ENCODE results near the gene RS1. TPM values are rescaled to one million over a fixed set of nuclear protein-coding genes. Genes with fewer than 3 reads are reported as not detected.

RS1 gene
- total and polyA plus RNA-seq, 9 of the 15 experiments (the other 6 are each of a cell fraction or from before 2014, with no cell fraction given), result not detected

GRCh38 chrX:18620349-18620748 is 51.6 kb downstream of the RS1 start:
- H3K4me2 ChIP-seq (ENCODE audit: insufficient read depth, low read length), result no peak overlapping the region
- no peak overlapping the region for H3K9ac ChIP-seq (ENCODE audit: insufficient read depth in 1 of 2, low read depth in 2 of 2, low read length in 2 of 2)
- POLR2A ChIA-PET, result interaction anchor here (0.6 kb wide), 1 partner anchor 139 kb away, joined by 3 read pairs; no protein-coding TSS in a partner anchor
- H3K27me3 ChIP-seq (ENCODE audit: control insufficient read depth in 2 of 2, insufficient read depth in 2 of 2, low read length in 2 of 2), result no peaks in the 10 kb centered on the region; a peak in 1 of 5 replicates
- H2AFZ ChIP-seq (ENCODE audit: low read depth, low read length), result no peak overlapping the region
- H3K27ac ChIP-seq (ENCODE audit: extremely low read depth, low read depth, low read length), result no peak overlapping the region
- DNase-seq (ENCODE audit: extremely low read depth in 1 of 4, low spot score in 3 of 4) (no peak), FAIRE-seq (no peak), ATAC-seq (no peak)
- H3K79me2 ChIP-seq (ENCODE audit: control insufficient read depth, insufficient read depth, low read length), result no peaks in the 10 kb centered on the region
- WGBS (ENCODE audit: insufficient coverage, low coverage, missing lambda C conversion rate), result 0% methylated on average over 6 of the region's 8 CpGs
- H3K4me3 ChIP-seq, result no peak overlapping the region
- in situ Hi-C loops (cut with MboI) (no loop called here), intact Hi-C loops (cut with micrococcal nuclease) (no loop called here)
- no peaks in the 10 kb centered on the region for H3K9me3 ChIP-seq (replicated peaks; ENCODE audit: control insufficient read depth, insufficient read depth, low read depth, low read length)
- no peaks in the 10 kb centered on the region for H3K9me1 ChIP-seq (ENCODE audit: control insufficient read depth, insufficient read depth, low read length)
- no peaks in the 10 kb centered on the region for H3K36me3 ChIP-seq (ENCODE audit: control insufficient read depth, insufficient read depth, low read length)
- no peaks in the 10 kb centered on the region for H4K20me1 ChIP-seq (replicated peaks; ENCODE audit: control insufficient read depth, insufficient read depth, low read length)
- no TSS peak for BruUV-seq (replicated peaks)
- H3K4me1 ChIP-seq (replicated peaks in 1 of 2; ENCODE audit: control insufficient read depth in 2 of 2, insufficient read depth in 2 of 2, low read length in 2 of 2), result no peaks in the 10 kb centered on the region
- CTCF ChIA-PET (ENCODE audit: low intra/inter-chr PET ratio), result no interaction called here
- TF ChIP-seq PML (IDR thresholded peaks at IDR 0.05; ENCODE audit: low read length) (no peak), FOXP1 (CRISPR knock-in tag; IDR thresholded peaks at IDR 0.05) (no peak), ETV1 (tag; conservative IDR thresholded peaks at IDR 0.05; ENCODE audit: low read depth) (no peak), ATF7 (IDR thresholded peaks at IDR 0.05) (no peak), NFXL1 (CRISPR knock-in tag; IDR thresholded peaks at IDR 0.05) (no peak), TARDBP (IDR thresholded peaks at IDR 0.05) (no peak), MCM5 (IDR thresholded peaks at IDR 0.05; ENCODE audit: low read depth) (no peak), CBFA2T3 (IDR thresholded peaks at IDR 0.05) (no peak), ILK (tag; IDR thresholded peaks at IDR 0.05; ENCODE audit: borderline replicate concordance, low read depth) (no peak), HEY1 (CRISPR knock-in tag; IDR thresholded peaks at IDR 0.05; ENCODE audit: borderline replicate concordance) (no peak), ZNF184 (CRISPR knock-in tag; IDR thresholded peaks at IDR 0.05) (no peak), ZBTB2 (IDR thresholded peaks at IDR 0.05) (no peak), NELFE (IDR thresholded peaks at IDR 0.05; ENCODE audit: insufficient read depth, insufficient read length) (no peak), TAF15 (IDR thresholded peaks at IDR 0.05; ENCODE audit: low read depth, low read length) (no peak), RERE (CRISPR knock-in tag; IDR thresholded peaks at IDR 0.05; ENCODE audit: borderline replicate concordance) (no peak), ZFP36 (IDR thresholded peaks at IDR 0.05; ENCODE audit: low read depth, low read length, partially characterized antibody) (no peak), FOXM1 (IDR thresholded peaks at IDR 0.05; ENCODE audit: low read depth) (no peak), FOXM1 (CRISPR knock-in tag; IDR thresholded peaks at IDR 0.05; ENCODE audit: low read depth) (no peak), SP1 (CRISPR knock-in tag; IDR thresholded peaks at IDR 0.05) (no peak)

All from K562 (cell line).